Naive thymus-derived CD8-positive, alpha-beta T cell (primary cell): ENCODE data around the gene WLS. TPM values are rescaled to one million over a fixed set of nuclear protein-coding genes. Genes with fewer than 3 reads are reported as not detected.
"Not testable (repeated sequence)": the region's sequence is repeated elsewhere in the genome, so short reads cannot be mapped to it uniquely, and the experiment has no call there.

Experiments
- ATAC-seq, 2 donors: fragments of 150-1000 bp; cut with Tn5 transposase in 1 of 2; sonication (Bioruptor Pico), chemical (Tn5 transposase) in 1 of 2; 1 replicate in 1 of 2; 2 replicates in 1 of 2; pipeline ENCODE4 v1.10.0; 2021; ENCODE audit warnings: mild to moderate bottlenecking in 2 of 2, moderate library complexity in 2 of 2
- POLR2A ChIA-PET: fragments of 350-600 bp; sonication (Branson Sonifier 250); formaldehyde crosslinking; loops from one replicate; lab custom pipeline; 2021; ENCODE audit warnings: antibody characterized with exemption; lab: Charles Lee
- DNase-seq, 10 donors: peaks; one replicate each; pipeline versions ENCODE4 v3.0.0 to v3.0.0-alpha.2; 2020 to 2022
- H3K27ac Mint-ChIP-seq, 10 donors: one replicate each; pipeline ENCODE4 v1.8.0; 2020 to 2022; ENCODE audit warnings: mild to moderate bottlenecking in 10 of 10, mixed read lengths in 10 of 10, moderate library complexity in 4 of 10, inconsistent platforms in 1 of 10
- H3K27me3 Mint-ChIP-seq, 5 donors: one replicate each; pipeline ENCODE4 v1.8.0; 2021 to 2022; ENCODE audit warnings: mixed read lengths in 5 of 5
- H3K36me3 Mint-ChIP-seq, 3 donors: one replicate each; pipeline ENCODE4 v1.8.0; 2020 to 2022; ENCODE audit warnings: mixed read lengths in 3 of 3, mild to moderate bottlenecking in 2 of 3, inconsistent platforms in 1 of 3
- H3K4me1 Mint-ChIP-seq, 4 donors: one replicate each; pipeline ENCODE4 v1.8.0; 2021 to 2022; ENCODE audit warnings: mixed read lengths in 4 of 4
- H3K4me3 Mint-ChIP-seq, 10 donors: one replicate each; pipeline ENCODE4 v1.8.0; 2020 to 2022; ENCODE audit warnings: mild to moderate bottlenecking in 10 of 10, mixed read lengths in 10 of 10, moderate library complexity in 6 of 10, inconsistent platforms in 1 of 10
- H3K9me3 Mint-ChIP-seq, 9 donors: one replicate each; pipeline ENCODE4 v1.8.0; 2020 to 2022; ENCODE audit warnings: mixed read lengths in 9 of 9, mild to moderate bottlenecking in 3 of 9, inconsistent platforms in 1 of 9, moderate library complexity in 1 of 9
- polyA plus RNA-seq, 3 donors: library from polyadenylated mRNA; unstranded; fragments of 300-500 nt; fragmentation: Illumina TruSeq; gene quantifications; one replicate each; pipeline ENCODE4 v1.2.3, GENCODE V29; 2021
- total RNA-seq, 8 experiments: library from RNA in 2 of 8; stranded (reverse) in 2 of 8; gene quantifications; one replicate each; pipeline ENCODE4 v1.2.3 and lab custom pipeline; 2021 to 2026

Gene WLS
- total and polyA plus RNA-seq, 5 experiments from 2014 or later: not detected

- Mint-ChIP-seq H3K27ac (no peak overlapping the region), H3K36me3 (no peaks in the 10 kb centered on the region), H3K4me3 (no peak overlapping the region), H3K9me3 (peaks cover 0 to 4% (median 0%) of the 10 kb centered on the region in 9 donors), H3K27me3 (peaks cover 5 to 20% (median 9%) of the 10 kb centered on the region in 5 donors), H3K4me1 (no peaks in the 10 kb centered on the region)
- no peak for ATAC-seq
- no peak for DNase-seq
- POLR2A ChIA-PET: no interaction called here
Measured at GRCh38 chr1:68188060-68188538, 44.2 kb downstream of the WLS start.

GRCh38 chr1:68185743-68186142 lies 46.6 kb downstream of the WLS start:
- Mint-ChIP-seq H3K4me3 (no peak overlapping the region), H3K4me1 (no peaks in the 10 kb centered on the region), H3K27ac (no peak overlapping the region), H3K9me3 (peaks cover 0 to 4% (median 0%) of the 10 kb centered on the region in 9 donors), H3K27me3 (peaks cover 5 to 17% (median 11%) of the 10 kb centered on the region in 5 donors), H3K36me3 (no peaks in the 10 kb centered on the region)
- POLR2A ChIA-PET: no interaction called here
- no peak for ATAC-seq
- DNase-seq: no peak

- ATAC-seq (no peak), DNase-seq (no peak)
- Mint-ChIP-seq H3K4me1 (no peaks in the 10 kb centered on the region), H3K36me3 (no peaks in the 10 kb centered on the region), H3K9me3 (no peaks in the 10 kb centered on the region), H3K4me3 (no peak overlapping the region), H3K27ac (no peak overlapping the region), H3K27me3 (peaks cover 1 to 21% (median 11%) of the 10 kb centered on the region in 5 donors)
- POLR2A ChIA-PET: no interaction called here
Measured at GRCh38 chr1:68183895-68184294, 48.4 kb downstream of the WLS start.

GRCh38 chr1:68181165-68181556 lies 51.2 kb downstream of the WLS start:
- Mint-ChIP-seq H3K4me3 (no peak overlapping the region), H3K27me3 (peaks cover 1 to 15% (median 7%) of the 10 kb centered on the region in 5 donors), H3K4me1 (no peaks in the 10 kb centered on the region), H3K9me3 (no peaks in the 10 kb centered on the region), H3K27ac (no peak overlapping the region), H3K36me3 (no peaks in the 10 kb centered on the region)
- ATAC-seq: no peak
- DNase-seq: no peak
- POLR2A ChIA-PET: no interaction called here

GRCh38 chr1:68180441-68181164 lies 51.7 kb downstream of the WLS start:
- ATAC-seq (no peak), DNase-seq (no peak)
- H3K27ac Mint-ChIP-seq: no peak overlapping the region
- H3K36me3 Mint-ChIP-seq: no peaks in the 10 kb centered on the region
- peaks cover 1 to 13% (median 4%) of the 10 kb centered on the region in 5 donors for H3K27me3 Mint-ChIP-seq
- no peaks in the 10 kb centered on the region for H3K4me1 Mint-ChIP-seq
- POLR2A ChIA-PET: no interaction called here
- H3K4me3 Mint-ChIP-seq: no peak overlapping the region
- peaks cover 0 to under 1% (median 0%) of the 10 kb centered on the region in 9 donors for H3K9me3 Mint-ChIP-seq

- H3K4me1 Mint-ChIP-seq: no peaks in the 10 kb centered on the region
- POLR2A ChIA-PET: no interaction called here
- H3K9me3 Mint-ChIP-seq: peaks cover 0 to 9% (median 0%) of the 10 kb centered on the region in 9 donors
- H3K27me3 Mint-ChIP-seq: peaks cover 1 to 11% (median 3%) of the 10 kb centered on the region in 5 donors
- ATAC-seq (no peak), DNase-seq (no peak)
- H3K4me3 Mint-ChIP-seq: no peak overlapping the region
- no peak overlapping the region for H3K27ac Mint-ChIP-seq
- no peaks in the 10 kb centered on the region for H3K36me3 Mint-ChIP-seq
Measured at GRCh38 chr1:68178821-68179490, 53.4 kb downstream of the WLS start.

- no peak for ATAC-seq
- H3K27me3 Mint-ChIP-seq: peaks cover 0 to 17% (median 1%) of the 10 kb centered on the region in 5 donors
- H3K27ac Mint-ChIP-seq: no peak overlapping the region
- H3K36me3 Mint-ChIP-seq: no peaks in the 10 kb centered on the region
- H3K4me1 Mint-ChIP-seq: no peaks in the 10 kb centered on the region
- POLR2A ChIA-PET: no interaction called here
- H3K4me3 Mint-ChIP-seq: no peak overlapping the region
- H3K9me3 Mint-ChIP-seq: peaks cover 0 to 9% (median 4%) of the 10 kb centered on the region in 9 donors
- no peak for DNase-seq
Measured at GRCh38 chr1:68175621-68176398, 56.5 kb downstream of the WLS start.

- H3K9me3 Mint-ChIP-seq: peaks cover 0 to 9% (median 4%) of the 10 kb centered on the region in 9 donors
- no peak overlapping the region for H3K4me3 Mint-ChIP-seq
- no peaks in the 10 kb centered on the region for H3K36me3 Mint-ChIP-seq
- DNase-seq: no peak
- H3K27me3 Mint-ChIP-seq: peaks cover 0 to 24% (median 1%) of the 10 kb centered on the region in 5 donors
- no peak for ATAC-seq
- POLR2A ChIA-PET: no interaction called here
- no peaks in the 10 kb centered on the region for H3K4me1 Mint-ChIP-seq
- H3K27ac Mint-ChIP-seq: no peak overlapping the region
Measured at GRCh38 chr1:68174738-68175113, 57.6 kb downstream of the WLS start.

- no peak overlapping the region for H3K27ac Mint-ChIP-seq
- H3K4me1 Mint-ChIP-seq: no peaks in the 10 kb centered on the region
- POLR2A ChIA-PET: no interaction called here
- peaks cover 0 to 9% (median 4%) of the 10 kb centered on the region in 9 donors for H3K9me3 Mint-ChIP-seq
- H3K4me3 Mint-ChIP-seq: no peak overlapping the region
- no peak for DNase-seq
- peaks cover 0 to 30% (median 1%) of the 10 kb centered on the region in 5 donors for H3K27me3 Mint-ChIP-seq
- H3K36me3 Mint-ChIP-seq: no peaks in the 10 kb centered on the region
- no peak for ATAC-seq
Measured at GRCh38 chr1:68173936-68174737, 58.2 kb downstream of the WLS start.

GRCh38 chr1:68173283-68173935 lies 58.9 kb downstream of the WLS start:
- DNase-seq (no peak), ATAC-seq (no peak)
- H3K27ac Mint-ChIP-seq: no peak overlapping the region
- H3K36me3 Mint-ChIP-seq: no peaks in the 10 kb centered on the region
- POLR2A ChIA-PET: no interaction called here
- no peak overlapping the region for H3K4me3 Mint-ChIP-seq
- peaks cover 0 to 9% (median 4%) of the 10 kb centered on the region in 9 donors for H3K9me3 Mint-ChIP-seq
- H3K27me3 Mint-ChIP-seq: peaks cover 0 to 33% (median 1%) of the 10 kb centered on the region in 5 donors
- no peaks in the 10 kb centered on the region for H3K4me1 Mint-ChIP-seq

GRCh38 chr1:68171795-68172194 lies 60.5 kb downstream of the WLS start:
- H3K27ac Mint-ChIP-seq, DNase-seq, ATAC-seq, H3K36me3 Mint-ChIP-seq, H3K4me3 Mint-ChIP-seq, H3K4me1 Mint-ChIP-seq, H3K9me3 Mint-ChIP-seq, POLR2A ChIA-PET: not testable (repeated sequence)
- H3K27me3 Mint-ChIP-seq: peaks cover 0 to 38% (median 2%) of the 10 kb centered on the region in 5 donors
